SK-N-MC (cell line): ENCODE measurements around the gene SPTBN4.

ENCODE experiments used
- EZH2 ChIP-seq: fragments of 200-600 bp; sonication (generic); IDR thresholded peaks from one replicate; pipeline ENCODE4 v1.6.1; 2017; ENCODE audit warnings: antibody characterized with exemption
- FOXP2 ChIP-seq: optimal IDR thresholded peaks from 2 replicates; pipeline ENCODE3; 2011; ENCODE audit warnings: mild to moderate bottlenecking, moderate library complexity; ENCODE audit not compliant: insufficient read depth; ENCODE audit errors: extremely low read length, control extremely low read depth
- POLR2AphosphoS5 ChIP-seq: IDR thresholded peaks from 2 replicates; pipeline ENCODE4 v1.6.1; 2012; ENCODE audit warnings: mild to moderate bottlenecking, low read depth, low read length, borderline replicate concordance

GRCh38 chr19:40499320-40499719 lies 32.5 kb downstream of the SPTBN4 start:
- no peak for TF ChIP-seq EZH2
- no peak for TF ChIP-seq POLR2AphosphoS5
- no peak for TF ChIP-seq FOXP2
